ENCODE measurements around the gene PHACTR4. TPM values are rescaled to one million over a fixed set of nuclear protein-coding genes. Genes with fewer than 3 reads are reported as not detected.

Gene PHACTR4
- total and polyA plus RNA-seq, 2 of the 4 experiments (the other 2 are of a cell fraction) = 7.5 to 15.0 TPM

- Histone ChIP-seq H4K91ac (ENCODE audit: insufficient read depth, low read depth, low read length) (no peak overlapping the region), H3K27me3 (ENCODE audit: control insufficient read depth, insufficient read depth, low read length) (no peaks in the 10 kb centered on the region), H2BK5ac (ENCODE audit: low read depth, low read length, poor library complexity, severe bottlenecking) (no peak overlapping the region), H2BK15ac (ENCODE audit: low read depth, low read length) (no peak overlapping the region), H4K20me1 (ENCODE audit: insufficient read depth, low read length) (no peaks in the 10 kb centered on the region), H3K27ac (ENCODE audit: insufficient read depth, low read length) (no peak overlapping the region), H3K4me1 (ENCODE audit: control insufficient read depth, insufficient read depth, low read length) (no peaks in the 10 kb centered on the region), H3K36me3 (ENCODE audit: control insufficient read depth, insufficient read depth, low read length) (no peaks in the 10 kb centered on the region), H3K4me3 (ENCODE audit: insufficient read depth, low read depth, low read length) (no peak overlapping the region), H4K8ac (ENCODE audit: low read depth in 2 of 2, low read length in 2 of 2) (no peak overlapping the region), H3K14ac (replicated peaks; ENCODE audit: low read depth, low read length) (no peak overlapping the region), H3K23ac (ENCODE audit: low read depth, low read length) (no peak overlapping the region), H2AK5ac (ENCODE audit: low read depth, low read length) (no peak overlapping the region), H3K9ac (ENCODE audit: low read depth, low read length) (no peak overlapping the region), H3K4ac (ENCODE audit: low read depth, low read length) (no peak overlapping the region), H3K9me1 (ENCODE audit: insufficient read depth, low read length) (no peaks in the 10 kb centered on the region), H2AFZ (replicated peaks; ENCODE audit: low read length, poor library complexity) (no peak overlapping the region), H2AK9ac (replicated peaks; ENCODE audit: low read depth, low read length, poor library complexity) (no peak overlapping the region), H2BK20ac (ENCODE audit: low read depth, low read length) (no peak overlapping the region), H3K79me1 (ENCODE audit: low read depth in 1 of 2, low read length in 2 of 2) (peaks cover 0 to 4% of the 10 kb centered on the region in 2 experiments; a peak in 2 of 4 replicates), H3K56ac (ENCODE audit: extremely low read depth, insufficient read depth, low read length) (no peak overlapping the region), H3K9me3 (ENCODE audit: control insufficient read depth, insufficient read depth, low read length) (no peaks in the 10 kb centered on the region), H3K4me2 (ENCODE audit: low read depth, low read length) (no peak overlapping the region), H2BK120ac (ENCODE audit: low read depth, low read length) (no peak overlapping the region), H3K18ac (ENCODE audit: low read depth, low read length) (no peak overlapping the region), H4K5ac (ENCODE audit: low read depth, low read length) (no peak overlapping the region)
- BruUV-seq (replicated peaks) = no TSS peak
- POLR2A ChIA-PET (ENCODE audit: unreplicated experiment) = no interaction called here
- dilution Hi-C loops (cut with HindIII; ENCODE audit: low sequenced_read_pairs, unreplicated experiment) = no loop called here
- DNase-seq = no peak
- no CpG with 5 or more reads among the region's 3 CpGs for WGBS, 2 experiments (ENCODE audit: extremely low coverage in 2 of 2, insufficient read length in 1 of 2)
- no peak for ATAC-seq (ENCODE audit: low read depth)
- intact Hi-C loops (cut with micrococcal nuclease) = no loop called here
- CTCF ChIA-PET = no interaction called here
- TF ChIP-seq NFE2L2 (IDR thresholded peaks at IDR 0.05; ENCODE audit: low read depth, low read length) = no peak
- TF ChIP-seq RCOR1 (IDR thresholded peaks at IDR 0.05; ENCODE audit: insufficient replicate concordance, low read length) = no peak
- no peak for TF ChIP-seq BHLHE40 (IDR thresholded peaks at IDR 0.05; ENCODE audit: low read depth, low read length)
- no peak for TF ChIP-seq MAZ (IDR thresholded peaks at IDR 0.05; ENCODE audit: borderline replicate concordance, low read depth, low read length)
- TF ChIP-seq CTCF (conservative IDR thresholded peaks at IDR 0.05; ENCODE audit: low read depth, low read length) = no peak
- no peak for TF ChIP-seq RAD21 (IDR thresholded peaks at IDR 0.05; ENCODE audit: low read length)
- TF ChIP-seq RFX5 (IDR thresholded peaks at IDR 0.05; ENCODE audit: low read depth, low read length) = no peak
- TF ChIP-seq ELK1 (IDR thresholded peaks at IDR 0.05; ENCODE audit: borderline replicate concordance, low read depth, low read length) = no peak
- TF ChIP-seq SMC3 (IDR thresholded peaks at IDR 0.05; ENCODE audit: low read depth, low read length) = no peak
- no peak for TF ChIP-seq FOS (IDR thresholded peaks at IDR 0.05; ENCODE audit: low read depth, low read length)
- no peak for TF ChIP-seq CHD1 (IDR thresholded peaks at IDR 0.05; ENCODE audit: low read depth, low read length)
- no peak for TF ChIP-seq USF2 (IDR thresholded peaks at IDR 0.05; ENCODE audit: low read depth, low read length)
- no peak for TF ChIP-seq POLR2A (IDR thresholded peaks at IDR 0.05; ENCODE audit: low read depth, low read length)
- no peak for TF ChIP-seq MXI1 (IDR thresholded peaks at IDR 0.05; ENCODE audit: borderline replicate concordance, low read depth, low read length)
- TF ChIP-seq MAFK (IDR thresholded peaks at IDR 0.05; ENCODE audit: low read depth, low read length) = no peak
- TF ChIP-seq CEBPB (IDR thresholded peaks at IDR 0.05; ENCODE audit: low read depth, low read length) = no peak
- in situ Hi-C loops (cut with MboI; ENCODE audit: low sequenced_read_pairs) = no loop called here
Measured at GRCh38 chr1:28548318-28548717, 178.8 kb downstream of the PHACTR4 start.
